Large intestine (tissue), 12 donors: Measurements from ENCODE around the gene OR11L1. TPM values are rescaled to one million over a fixed set of nuclear protein-coding genes. Genes with fewer than 3 reads are reported as not detected.

Experiments used
- DNase-seq, 2 donors: peaks; one replicate each; pipeline versions ENCODE4 v3.0.0 to v3.0.0-alpha.2; 2013
- H3K27ac ChIP-seq: one replicate; pipeline ENCODE4 v1.5.1; 2013; ENCODE audit warnings: low read length
- H3K27me3 ChIP-seq: 2 replicates; pipeline ENCODE4 v1.6.1; 2013; ENCODE audit warnings: low read length; ENCODE audit not compliant: control insufficient read depth, insufficient read depth
- H3K36me3 ChIP-seq: 2 replicates; pipeline ENCODE4 v1.6.1; 2013; ENCODE audit warnings: low read length; ENCODE audit not compliant: control insufficient read depth, insufficient read depth
- H3K4me1 ChIP-seq: one replicate; pipeline ENCODE4 v1.6.1; 2013; ENCODE audit warnings: low read length; ENCODE audit not compliant: control insufficient read depth, insufficient read depth
- H3K4me3 ChIP-seq: one replicate; pipeline ENCODE4 v1.5.1; 2013; ENCODE audit warnings: low read length
- H3K9me3 ChIP-seq: one replicate; pipeline ENCODE4 v1.6.1; 2013; ENCODE audit warnings: mild to moderate bottlenecking, low read depth, low read length, moderate library complexity; ENCODE audit not compliant: control insufficient read depth
- WGBS: methylation state at CpG from one replicate; pipeline ENCODE4 v1.1.5; 2013; ENCODE audit warnings: low lambda C conversion rate; ENCODE audit not compliant: insufficient coverage; 5-methylcytosine and 5-hydroxymethylcytosine counted together
- long read RNA-seq, 11 donors: transcript quantifications; one replicate each; lab custom pipeline, GENCODE V29; 2026
- polyA plus RNA-seq: library from polyadenylated mRNA; unstranded; fragments of 120-200 nt; gene quantifications from one replicate; pipeline ENCODE4 v1.2.1, GENCODE V29; 2013

The OR11L1 gene, protein sequence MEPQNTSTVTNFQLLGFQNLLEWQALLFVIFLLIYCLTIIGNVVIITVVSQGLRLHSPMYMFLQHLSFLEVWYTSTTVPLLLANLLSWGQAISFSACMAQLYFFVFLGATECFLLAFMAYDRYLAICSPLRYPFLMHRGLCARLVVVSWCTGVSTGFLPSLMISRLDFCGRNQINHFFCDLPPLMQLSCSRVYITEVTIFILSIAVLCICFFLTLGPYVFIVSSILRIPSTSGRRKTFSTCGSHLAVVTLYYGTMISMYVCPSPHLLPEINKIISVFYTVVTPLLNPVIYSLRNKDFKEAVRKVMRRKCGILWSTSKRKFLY
- polyA plus RNA-seq, result not detected
- long read RNA-seq, donor 1, result 0 reads
- long read RNA-seq, donor 2, result 0 reads
- long read RNA-seq, donor 3, result 0 reads
- long read RNA-seq, donor 4, result 0 reads
- long read RNA-seq, donor 5, result 0 reads
- long read RNA-seq, donor 6, result 0 reads
- long read RNA-seq, donor 7, result 0 reads
- long read RNA-seq, donor 8, result 0 reads
- long read RNA-seq, donor 9, result 0 reads
- long read RNA-seq, donor 10, result 0 reads
- long read RNA-seq, donor 11, result 0 reads

DNA sequence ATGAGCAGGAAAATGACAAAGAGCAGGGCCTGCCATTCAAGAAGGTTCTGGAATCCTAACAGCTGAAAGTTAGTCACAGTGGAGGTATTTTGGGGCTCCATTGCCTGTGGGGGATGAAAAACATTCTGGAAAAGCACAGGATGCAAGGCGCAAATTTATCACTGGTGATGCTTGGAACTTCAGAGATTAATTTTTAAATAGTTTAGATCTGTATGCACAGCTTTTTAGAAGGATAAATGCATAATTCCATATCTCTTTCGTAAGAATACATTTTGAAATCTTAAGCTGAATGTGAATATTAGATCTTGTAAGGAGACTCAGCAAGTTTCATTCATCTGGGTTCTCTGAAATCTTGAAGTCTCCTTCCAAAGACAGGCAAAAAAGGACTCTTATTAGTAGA, at the start of gene OR11L1:
Gene OR11L1 (minus strand): TSS at position 101 of the 400 bp plus-strand sequence. CDS start 0 bp downstream, at position 101.
- Histone ChIP-seq H3K4me3 (no peak within 1 kb of the TSS), H3K27ac (no peak within 1 kb of the TSS), H3K4me1 (no peaks in the 10 kb centered on the region), H3K9me3 (no peaks in the 10 kb centered on the region), H3K27me3 (no peaks in the 10 kb centered on the region), H3K36me3 (no peaks in the 10 kb centered on the region)
- WGBS, result no CpG with 5 or more reads among the region's 2 CpGs
- no peak for DNase-seq

DNA sequence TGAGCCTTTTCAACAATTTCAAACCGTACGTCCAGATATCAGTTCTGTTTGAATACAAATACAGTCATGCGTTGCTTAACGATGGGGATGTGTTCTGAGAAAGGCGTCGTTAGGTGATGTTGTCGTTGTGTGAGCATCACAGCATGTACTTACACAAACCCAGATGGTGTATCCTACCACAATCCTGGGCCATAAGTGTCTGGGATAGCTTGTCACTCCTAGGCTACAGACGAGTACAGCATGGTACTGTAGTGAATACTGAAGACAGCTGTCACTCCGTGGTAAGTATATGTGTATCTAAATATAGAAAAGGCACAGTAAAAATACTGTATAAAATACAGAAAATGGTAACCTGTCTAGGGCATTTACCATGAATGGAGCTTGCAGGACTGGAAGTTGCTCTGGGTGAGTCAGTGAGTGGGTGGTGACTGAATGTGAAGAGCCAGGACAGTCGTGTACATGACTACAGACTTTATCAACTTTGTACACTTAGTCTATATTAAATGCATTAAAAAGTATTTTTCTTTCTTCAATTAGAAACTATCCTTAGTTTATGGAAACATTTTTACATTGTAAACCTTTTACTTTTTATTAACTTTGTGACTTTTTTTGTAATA, 43.2 kb upstream of the OR11L1 start:
- Histone ChIP-seq H3K9me3 (peaks cover 4% of the 10 kb centered on the region), H3K27ac (no peak overlapping the region), H3K4me1 (no peaks in the 10 kb centered on the region), H3K27me3 (no peaks in the 10 kb centered on the region), H3K36me3 (no peaks in the 10 kb centered on the region), H3K4me3 (no peak overlapping the region)
- WGBS, result 81% methylated on average over 3 of the region's 10 CpGs
- no peak for DNase-seq

- Histone ChIP-seq H3K27me3 (no peaks in the 10 kb centered on the region), H3K4me1 (no peaks in the 10 kb centered on the region), H3K4me3 (no peak overlapping the region), H3K36me3 (no peaks in the 10 kb centered on the region), H3K27ac (no peak overlapping the region), H3K9me3 (peaks cover 4% of the 10 kb centered on the region)
- WGBS, result no CpG with 5 or more reads among the region's 9 CpGs
- no peak for DNase-seq
Observed at GRCh38 chr1:247883346-247883745, 41.6 kb upstream of the OR11L1 start.

- no peak overlapping the region for H3K4me3 ChIP-seq
- H3K36me3 ChIP-seq, result no peaks in the 10 kb centered on the region
- no peak for DNase-seq
- H3K9me3 ChIP-seq, result peaks cover 7% of the 10 kb centered on the region
- no peaks in the 10 kb centered on the region for H3K4me1 ChIP-seq
- no peaks in the 10 kb centered on the region for H3K27me3 ChIP-seq
- H3K27ac ChIP-seq, result no peak overlapping the region
- WGBS, result 50% methylated on average over 1 of the region's 6 CpGs
Observed at GRCh38 chr1:247865416-247865815, 23.7 kb upstream of the OR11L1 start.

- peaks cover 4% of the 10 kb centered on the region for H3K9me3 ChIP-seq
- no peak for DNase-seq
- H3K27ac ChIP-seq, result no peak overlapping the region
- WGBS, result no CpG with 5 or more reads among the region's 17 CpGs
- no peak overlapping the region for H3K4me3 ChIP-seq
- no peaks in the 10 kb centered on the region for H3K4me1 ChIP-seq
- no peaks in the 10 kb centered on the region for H3K36me3 ChIP-seq
- no peaks in the 10 kb centered on the region for H3K27me3 ChIP-seq
Observed at GRCh38 chr1:247864644-247865043, 22.9 kb upstream of the OR11L1 start.

DNA sequence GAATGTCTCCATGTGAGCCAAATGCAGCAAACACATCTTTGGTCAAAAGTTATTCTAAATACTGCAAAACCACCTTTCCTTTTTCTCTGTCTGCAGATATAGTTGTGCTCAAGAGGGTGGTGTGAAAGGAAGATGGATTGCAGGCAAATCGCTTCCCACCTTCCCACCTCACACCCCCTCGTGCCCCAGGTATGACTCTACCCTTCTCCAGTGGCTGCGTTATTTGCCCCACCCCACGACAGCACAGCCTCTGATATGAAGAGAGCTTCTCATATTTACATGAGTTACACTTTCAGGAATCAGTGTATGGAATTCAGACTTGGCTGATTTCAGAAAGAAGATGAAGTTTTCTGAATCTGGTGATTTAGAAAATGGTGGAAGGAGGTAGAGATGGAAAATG, 21.1 kb upstream of the OR11L1 start:
- WGBS, result no CpG with 5 or more reads among the region's 4 CpGs
- Histone ChIP-seq H3K27ac (no peak overlapping the region), H3K9me3 (peaks cover 4% of the 10 kb centered on the region), H3K36me3 (no peaks in the 10 kb centered on the region), H3K27me3 (peaks cover 8% of the 10 kb centered on the region), H3K4me3 (no peak overlapping the region), H3K4me1 (no peaks in the 10 kb centered on the region)
- no peak for DNase-seq

DNA sequence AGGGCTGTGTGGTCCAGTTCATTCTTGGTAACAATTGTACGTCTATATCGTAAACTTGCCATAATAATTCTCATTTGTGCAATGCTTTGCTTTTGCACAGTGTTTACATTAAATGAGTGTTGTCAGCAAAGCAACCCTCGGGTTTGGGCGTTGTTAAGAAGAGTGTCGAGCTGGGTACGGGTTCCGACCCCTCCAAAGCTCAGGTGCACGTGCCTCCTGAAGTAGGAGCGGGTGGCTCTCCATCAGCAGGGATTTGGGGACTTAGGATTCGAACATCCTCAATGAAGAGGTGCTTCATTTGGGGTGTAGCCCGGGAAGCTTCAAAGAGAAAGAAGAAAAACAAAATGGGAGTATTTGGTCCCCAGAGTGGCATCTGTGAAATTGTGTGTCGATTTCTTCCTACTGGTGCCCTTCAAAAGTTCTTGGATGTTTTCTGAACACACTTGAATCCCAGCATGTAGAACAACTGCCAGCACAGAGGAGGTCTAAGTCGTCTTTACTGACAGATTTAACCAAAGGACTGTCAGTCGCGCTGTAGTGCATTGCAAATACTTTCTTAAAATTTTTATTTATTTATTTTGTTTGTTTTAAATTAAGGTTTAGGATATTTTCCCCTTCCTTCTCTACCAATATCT, 16.4 kb upstream of the OR11L1 start:
- no peak overlapping the region for H3K27ac ChIP-seq

GRCh38 chr1:247857069-247857984, 15.6 kb upstream of the OR11L1 start, which contains the start of gene TRIM58:
Gene TRIM58, plus strand, starts transcription at chr1:247857187. Its CDS starts 60 bp downstream, at chr1:247857247.
- Histone ChIP-seq H3K27me3 (peaks cover 13% of the 10 kb centered on the region), H3K4me1 (no peaks in the 10 kb centered on the region), H3K36me3 (no peaks in the 10 kb centered on the region), H3K27ac (no peak within 1 kb of the TSS), H3K4me3 (peak within 1 kb of the TSS; percentile 13), H3K9me3 (no peaks in the 10 kb centered on the region)
- no CpG with 5 or more reads among the region's 109 CpGs for WGBS
- DNase-seq, result peak in 1 of 2 donors; percentile 16

More for the DNA sequence above, 16.4 kb upstream of the OR11L1 start:
- H3K36me3 ChIP-seq, result no peaks in the 10 kb centered on the region
- H3K4me3 ChIP-seq, result no peak overlapping the region
- H3K9me3 ChIP-seq, result no peaks in the 10 kb centered on the region
- peaks cover 13% of the 10 kb centered on the region for H3K27me3 ChIP-seq
- no peaks in the 10 kb centered on the region for H3K4me1 ChIP-seq
- no peak for DNase-seq
- 40% methylated on average over 3 of the region's 15 CpGs for WGBS

GRCh38 chr1:247855911-247856310, 14.2 kb upstream of the OR11L1 start:
- H3K4me1 ChIP-seq, result no peaks in the 10 kb centered on the region
- H3K36me3 ChIP-seq, result no peaks in the 10 kb centered on the region
- no peaks in the 10 kb centered on the region for H3K9me3 ChIP-seq
- H3K27me3 ChIP-seq, result peaks cover 13% of the 10 kb centered on the region
- H3K27ac ChIP-seq, result no peak overlapping the region
- DNase-seq, result no peak
- H3K4me3 ChIP-seq, result no peak overlapping the region
- 94% methylated on average over 2 of the region's 4 CpGs for WGBS
